Measurements from ENCODE around the gene PRRG4. TPM values are rescaled to one million over a fixed set of nuclear protein-coding genes. Genes with fewer than 3 reads are reported as not detected.

The PRRG4 gene
- total and polyA plus RNA-seq, 2 experiments from 2014 or later: 1.6 to 1.9 TPM

DNA sequence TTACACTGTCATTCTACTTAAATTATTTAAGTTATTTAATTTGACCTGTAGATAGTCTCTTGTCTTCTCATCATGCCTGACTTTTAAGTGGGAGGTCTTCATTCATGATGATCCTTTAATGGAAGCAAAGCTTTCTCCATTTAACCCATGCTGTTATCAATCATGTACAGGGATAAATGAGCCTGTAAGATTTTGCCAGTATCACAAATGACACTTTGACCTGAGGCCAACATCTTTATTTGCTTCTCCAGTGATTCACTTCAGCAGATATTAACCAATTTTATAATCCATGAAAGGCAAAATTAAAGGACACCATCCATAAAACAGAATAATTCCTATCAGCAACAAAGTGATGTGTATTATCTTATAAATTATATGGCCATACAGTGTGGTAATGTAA is 42.9 kb upstream of the PRRG4 start:
- Histone ChIP-seq H3K4me3 (no peak overlapping the region), H3K4me1 (ENCODE audit: insufficient read depth) (no peaks in the 10 kb centered on the region), H3K4me2 (no peak overlapping the region), H3F3A (replicated peaks; ENCODE audit: low read depth) (no peaks in the 10 kb centered on the region), H2AFZ (no peak overlapping the region), H3K27me3 (ENCODE audit: insufficient read depth) (no peaks in the 10 kb centered on the region), H3K27ac (ENCODE audit: low read depth) (no peak overlapping the region), H3K9me2 (ENCODE audit: insufficient read depth) (no peaks in the 10 kb centered on the region), H3K79me2 (replicated peaks; ENCODE audit: insufficient read depth) (no peaks in the 10 kb centered on the region), H4K20me1 (replicated peaks; ENCODE audit: insufficient read depth) (no peaks in the 10 kb centered on the region), H3K36me3 (ENCODE audit: insufficient read depth) (no peaks in the 10 kb centered on the region)
- Mint-ChIP-seq H3K9me3 (no peaks in the 10 kb centered on the region), H3K27me3 (ENCODE audit: insufficient read depth, low read depth, poor library complexity) (no peaks in the 10 kb centered on the region), H3K36me3 (ENCODE audit: low read depth) (no peaks in the 10 kb centered on the region), H3K4me1 (no peaks in the 10 kb centered on the region), H3K27ac (no peak overlapping the region), H3K4me3 (no peak overlapping the region)
- no peak for TF ChIP-seq STAT1 (IDR thresholded peaks at IDR 0.05; ENCODE audit: unreplicated experiment)
- TF ChIP-seq CREB1 (CRISPR knock-in tag; IDR thresholded peaks at IDR 0.05; ENCODE audit: low read depth): no peak
- TF ChIP-seq, protein P1, sequence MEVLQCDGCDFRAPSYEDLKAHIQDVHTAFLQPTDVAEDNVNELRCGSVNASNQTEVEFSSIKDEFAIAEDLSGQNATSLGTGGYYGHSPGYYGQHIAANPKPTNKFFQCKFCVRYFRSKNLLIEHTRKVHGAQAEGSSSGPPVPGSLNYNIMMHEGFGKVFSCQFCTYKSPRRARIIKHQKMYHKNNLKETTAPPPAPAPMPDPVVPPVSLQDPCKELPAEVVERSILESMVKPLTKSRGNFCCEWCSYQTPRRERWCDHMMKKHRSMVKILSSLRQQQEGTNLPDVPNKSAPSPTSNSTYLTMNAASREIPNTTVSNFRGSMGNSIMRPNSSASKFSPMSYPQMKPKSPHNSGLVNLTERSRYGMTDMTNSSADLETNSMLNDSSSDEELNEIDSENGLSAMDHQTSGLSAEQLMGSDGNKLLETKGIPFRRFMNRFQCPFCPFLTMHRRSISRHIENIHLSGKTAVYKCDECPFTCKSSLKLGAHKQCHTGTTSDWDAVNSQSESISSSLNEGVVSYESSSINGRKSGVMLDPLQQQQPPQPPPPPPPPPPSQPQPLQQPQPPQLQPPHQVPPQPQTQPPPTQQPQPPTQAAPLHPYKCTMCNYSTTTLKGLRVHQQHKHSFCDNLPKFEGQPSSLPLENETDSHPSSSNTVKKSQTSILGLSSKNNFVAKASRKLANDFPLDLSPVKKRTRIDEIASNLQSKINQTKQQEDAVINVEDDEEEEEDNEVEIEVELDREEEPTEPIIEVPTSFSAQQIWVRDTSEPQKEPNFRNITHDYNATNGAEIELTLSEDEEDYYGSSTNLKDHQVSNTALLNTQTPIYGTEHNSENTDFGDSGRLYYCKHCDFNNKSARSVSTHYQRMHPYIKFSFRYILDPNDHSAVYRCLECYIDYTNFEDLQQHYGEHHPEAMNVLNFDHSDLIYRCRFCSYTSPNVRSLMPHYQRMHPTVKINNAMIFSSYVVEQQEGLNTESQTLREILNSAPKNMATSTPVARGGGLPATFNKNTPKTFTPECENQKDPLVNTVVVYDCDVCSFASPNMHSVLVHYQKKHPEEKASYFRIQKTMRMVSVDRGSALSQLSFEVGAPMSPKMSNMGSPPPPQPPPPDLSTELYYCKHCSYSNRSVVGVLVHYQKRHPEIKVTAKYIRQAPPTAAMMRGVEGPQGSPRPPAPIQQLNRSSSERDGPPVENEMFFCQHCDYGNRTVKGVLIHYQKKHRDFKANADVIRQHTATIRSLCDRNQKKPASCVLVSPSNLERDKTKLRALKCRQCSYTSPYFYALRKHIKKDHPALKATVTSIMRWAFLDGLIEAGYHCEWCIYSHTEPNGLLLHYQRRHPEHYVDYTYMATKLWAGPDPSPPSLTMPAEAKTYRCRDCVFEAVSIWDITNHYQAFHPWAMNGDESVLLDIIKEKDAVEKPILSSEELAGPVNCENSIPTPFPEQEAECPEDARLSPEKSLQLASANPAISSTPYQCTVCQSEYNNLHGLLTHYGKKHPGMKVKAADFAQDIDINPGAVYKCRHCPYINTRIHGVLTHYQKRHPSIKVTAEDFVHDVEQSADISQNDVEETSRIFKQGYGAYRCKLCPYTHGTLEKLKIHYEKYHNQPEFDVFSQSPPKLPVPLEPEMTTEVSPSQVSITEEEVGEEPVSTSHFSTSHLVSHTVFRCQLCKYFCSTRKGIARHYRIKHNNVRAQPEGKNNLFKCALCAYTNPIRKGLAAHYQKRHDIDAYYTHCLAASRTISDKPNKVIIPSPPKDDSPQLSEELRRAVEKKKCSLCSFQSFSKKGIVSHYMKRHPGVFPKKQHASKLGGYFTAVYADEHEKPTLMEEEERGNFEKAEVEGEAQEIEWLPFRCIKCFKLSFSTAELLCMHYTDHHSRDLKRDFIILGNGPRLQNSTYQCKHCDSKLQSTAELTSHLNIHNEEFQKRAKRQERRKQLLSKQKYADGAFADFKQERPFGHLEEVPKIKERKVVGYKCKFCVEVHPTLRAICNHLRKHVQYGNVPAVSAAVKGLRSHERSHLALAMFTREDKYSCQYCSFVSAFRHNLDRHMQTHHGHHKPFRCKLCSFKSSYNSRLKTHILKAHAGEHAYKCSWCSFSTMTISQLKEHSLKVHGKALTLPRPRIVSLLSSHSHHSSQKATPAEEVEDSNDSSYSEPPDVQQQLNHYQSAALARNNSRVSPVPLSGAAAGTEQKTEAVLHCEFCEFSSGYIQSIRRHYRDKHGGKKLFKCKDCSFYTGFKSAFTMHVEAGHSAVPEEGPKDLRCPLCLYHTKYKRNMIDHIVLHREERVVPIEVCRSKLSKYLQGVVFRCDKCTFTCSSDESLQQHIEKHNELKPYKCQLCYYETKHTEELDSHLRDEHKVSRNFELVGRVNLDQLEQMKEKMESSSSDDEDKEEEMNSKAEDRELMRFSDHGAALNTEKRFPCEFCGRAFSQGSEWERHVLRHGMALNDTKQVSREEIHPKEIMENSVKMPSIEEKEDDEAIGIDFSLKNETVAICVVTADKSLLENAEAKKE (CRISPR knock-in tag; IDR thresholded peaks at IDR 0.05): no peak
- TF ChIP-seq, protein P2, sequence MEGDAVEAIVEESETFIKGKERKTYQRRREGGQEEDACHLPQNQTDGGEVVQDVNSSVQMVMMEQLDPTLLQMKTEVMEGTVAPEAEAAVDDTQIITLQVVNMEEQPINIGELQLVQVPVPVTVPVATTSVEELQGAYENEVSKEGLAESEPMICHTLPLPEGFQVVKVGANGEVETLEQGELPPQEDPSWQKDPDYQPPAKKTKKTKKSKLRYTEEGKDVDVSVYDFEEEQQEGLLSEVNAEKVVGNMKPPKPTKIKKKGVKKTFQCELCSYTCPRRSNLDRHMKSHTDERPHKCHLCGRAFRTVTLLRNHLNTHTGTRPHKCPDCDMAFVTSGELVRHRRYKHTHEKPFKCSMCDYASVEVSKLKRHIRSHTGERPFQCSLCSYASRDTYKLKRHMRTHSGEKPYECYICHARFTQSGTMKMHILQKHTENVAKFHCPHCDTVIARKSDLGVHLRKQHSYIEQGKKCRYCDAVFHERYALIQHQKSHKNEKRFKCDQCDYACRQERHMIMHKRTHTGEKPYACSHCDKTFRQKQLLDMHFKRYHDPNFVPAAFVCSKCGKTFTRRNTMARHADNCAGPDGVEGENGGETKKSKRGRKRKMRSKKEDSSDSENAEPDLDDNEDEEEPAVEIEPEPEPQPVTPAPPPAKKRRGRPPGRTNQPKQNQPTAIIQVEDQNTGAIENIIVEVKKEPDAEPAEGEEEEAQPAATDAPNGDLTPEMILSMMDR (conservative IDR thresholded peaks at IDR 0.05; ENCODE audit: low read depth in 2 of 2): no peak
- no peak for TF ChIP-seq ZNF114 (CRISPR knock-in tag; IDR thresholded peaks at IDR 0.05)
- DNase-seq (ENCODE audit: low spot score) (no peak), ATAC-seq (no peak)
